CD4-positive, alpha-beta T cell treated with Interleukin-10 for 1 hour (primary cell): ENCODE results near the gene ZNF644.
A peak's percentile ranks its signal among the peaks of the same experiment; 100 is the strongest.
"Not testable (repeated sequence)": the region's sequence is repeated elsewhere in the genome, so short reads cannot be mapped to it uniquely, and the experiment has no call there.

Source experiments
- DNase-seq: peaks from one replicate; pipeline ENCODE4 v3.0.0-alpha.2; 2020

ZNF644 gene

GRCh38 chr1:90925928-90926869 lies 95.6 kb downstream of the ZNF644 start:
- no peak for DNase-seq

- no peak for DNase-seq
These were observed 96.9 kb downstream of the ZNF644 start for GRCh38 chr1:90924982-90925381.

- DNase-seq = no peak
These were observed 98.8 kb downstream of the ZNF644 start for GRCh38 chr1:90922996-90923395.

- DNase-seq = no peak
These were observed 99.6 kb downstream of the ZNF644 start for GRCh38 chr1:90922202-90922601.

GRCh38 chr1:90919900-90920299 lies 101.9 kb downstream of the ZNF644 start:
- DNase-seq = no peak

GRCh38 chr1:90919190-90919719 lies 102.6 kb downstream of the ZNF644 start:
- peak; percentile 3 for DNase-seq

GRCh38 chr1:90911353-90911752 lies 110.5 kb downstream of the ZNF644 start:
- no peak for DNase-seq

GRCh38 chr1:90902672-90903071 lies 119.2 kb downstream of the ZNF644 start:
- DNase-seq = no peak

GRCh38 chr1:90899263-90899662 lies 122.6 kb downstream of the ZNF644 start:
- DNase-seq = no peak

- not testable (repeated sequence) for DNase-seq
These were observed 128.2 kb downstream of the ZNF644 start for GRCh38 chr1:90893679-90894078.

GRCh38 chr1:90892884-90893283 lies 129.0 kb downstream of the ZNF644 start:
- DNase-seq = not testable (repeated sequence)

GRCh38 chr1:90892196-90892595 lies 129.6 kb downstream of the ZNF644 start:
- DNase-seq = not testable (repeated sequence)

- not testable (repeated sequence) for DNase-seq
These were observed 130.1 kb downstream of the ZNF644 start for GRCh38 chr1:90891756-90892155.

- DNase-seq = no peak
These were observed 139.6 kb downstream of the ZNF644 start for GRCh38 chr1:90882221-90882620.

- DNase-seq = no peak
These were observed 140.8 kb downstream of the ZNF644 start for GRCh38 chr1:90881034-90881433.

GRCh38 chr1:90879281-90879680 lies 142.6 kb downstream of the ZNF644 start:
- DNase-seq = no peak

- no peak for DNase-seq
These were observed 145.7 kb downstream of the ZNF644 start for GRCh38 chr1:90876101-90876500.
